ENCODE results near the gene CCDC88C.

CCDC88C gene

GRCh38 chr14:91377700-91378652, 39.6 kb downstream of the CCDC88C start:
- DNase-seq, result peak; percentile 13

- no peak for DNase-seq
Measured at GRCh38 chr14:91376547-91377477, 40.8 kb downstream of the CCDC88C start.

- no peak for DNase-seq
Measured at GRCh38 chr14:91375720-91376452, 41.7 kb downstream of the CCDC88C start.

DNA sequence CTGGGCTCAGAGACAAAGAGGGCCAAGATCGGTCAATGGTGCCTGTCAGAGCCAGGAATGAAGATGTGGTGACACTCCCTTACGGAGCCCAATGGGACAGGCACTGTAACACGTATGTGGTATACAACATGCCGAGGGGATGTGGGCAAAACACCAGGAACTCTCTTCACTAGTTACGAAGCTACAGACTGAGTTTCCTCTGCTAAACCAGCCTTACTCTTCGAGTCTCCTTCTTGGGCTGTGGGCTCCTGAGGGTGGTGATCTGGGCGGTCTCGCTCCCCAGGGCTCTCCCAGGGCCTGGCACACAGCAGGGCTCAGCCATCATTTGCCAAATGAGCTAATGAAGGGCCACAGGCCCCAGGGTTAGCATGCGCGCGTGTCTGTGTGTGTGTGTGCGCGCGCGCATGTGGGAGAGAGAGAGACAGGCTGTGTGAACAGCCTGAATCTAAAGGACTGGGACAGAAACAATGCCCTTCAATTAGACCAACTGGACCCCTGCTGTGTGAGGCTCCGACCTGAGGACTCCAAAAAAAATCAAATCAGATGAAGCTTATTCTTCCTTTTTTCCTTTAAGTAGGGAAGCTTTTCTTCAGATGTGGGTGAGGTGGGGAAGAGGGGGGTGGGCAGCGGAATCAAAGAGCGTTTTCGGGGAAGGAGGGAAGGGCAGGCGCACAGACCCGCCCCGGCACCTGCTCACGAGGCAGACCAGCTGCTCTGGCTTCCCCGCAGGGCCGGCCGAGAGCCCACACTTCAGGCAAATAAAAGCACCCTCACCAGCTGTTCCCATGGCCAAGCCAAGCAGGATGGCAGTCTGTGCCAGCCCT, 42.5 kb downstream of the CCDC88C start:
- no peak for DNase-seq

GRCh38 chr14:91374287-91374878, 43.2 kb downstream of the CCDC88C start:
- no peak for DNase-seq

DNA sequence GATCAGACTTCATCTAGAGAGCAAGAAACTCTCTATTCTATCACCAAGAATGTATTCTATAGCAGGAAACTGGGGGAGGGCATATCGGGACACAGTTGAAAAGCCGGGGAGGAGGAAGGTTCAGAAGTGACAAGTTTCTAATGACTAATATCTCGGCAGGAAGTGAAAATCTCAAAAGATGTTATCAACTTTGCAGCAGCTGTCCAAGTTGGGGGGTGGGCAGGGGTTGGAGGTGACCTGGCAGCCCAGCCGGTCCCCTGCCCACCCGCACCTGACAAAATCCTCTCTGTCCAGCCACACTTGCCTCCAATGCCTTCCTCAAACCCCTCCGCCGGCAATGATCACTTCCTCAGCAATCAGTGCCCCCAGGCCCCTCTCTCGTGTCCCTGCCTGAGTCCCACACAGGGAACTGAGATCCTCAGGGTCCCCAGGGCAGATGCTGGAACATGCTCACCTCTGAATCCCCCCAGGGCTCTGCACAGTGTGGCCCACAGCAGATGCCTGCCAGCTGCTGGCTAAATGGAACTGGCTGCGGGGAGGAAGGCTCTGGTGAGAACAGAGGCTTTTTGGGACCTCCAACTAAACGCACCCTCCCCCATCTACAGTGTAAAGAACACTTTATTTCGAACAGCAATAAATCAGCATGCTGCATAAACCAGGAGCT, 43.9 kb downstream of the CCDC88C start:
- DNase-seq, result peak; percentile 18

DNA sequence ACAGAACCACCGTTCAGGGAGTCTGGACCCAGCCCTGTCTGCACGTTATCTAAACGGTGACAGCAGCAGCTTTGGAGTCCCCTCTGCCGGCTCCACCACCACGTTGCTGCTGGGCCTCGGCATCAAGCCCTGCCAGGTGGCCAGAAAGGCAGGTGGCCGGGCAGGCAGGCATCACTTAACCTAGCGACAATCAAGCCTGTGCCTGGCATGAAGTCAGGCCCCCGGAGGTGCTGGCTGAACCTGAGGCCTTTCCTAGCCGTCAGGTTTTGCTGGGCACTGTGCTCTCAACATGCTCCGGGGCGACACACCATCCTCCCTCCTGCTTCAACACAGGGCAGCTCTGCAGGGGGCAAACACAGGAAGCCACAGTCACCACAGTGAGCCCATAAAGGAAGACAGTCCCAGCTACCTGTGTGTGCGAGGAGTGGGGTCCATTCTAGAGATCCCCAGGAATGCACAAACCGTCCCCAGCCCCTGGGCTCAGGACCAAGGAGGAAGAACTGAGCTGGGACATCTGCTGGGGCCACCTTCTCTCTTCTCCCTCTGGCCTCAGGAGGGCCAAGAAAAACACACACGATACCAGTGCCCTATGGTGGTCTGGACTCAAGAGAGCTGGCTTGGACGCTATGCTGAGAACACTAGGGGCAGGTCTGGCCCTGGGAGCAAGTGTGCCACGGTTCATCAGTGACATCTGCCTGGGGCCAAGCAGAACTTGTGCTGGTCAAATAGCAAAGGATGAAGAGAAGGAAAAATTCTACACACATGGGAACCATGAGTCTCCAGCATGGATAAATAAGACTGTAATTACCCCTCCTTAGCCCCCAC, 44.7 kb downstream of the CCDC88C start:
- DNase-seq, result no peak

- no peak for DNase-seq
Measured at GRCh38 chr14:91371990-91372375, 45.6 kb downstream of the CCDC88C start.

GRCh38 chr14:91371011-91371989, 46.3 kb downstream of the CCDC88C start:
- DNase-seq, result no peak

- DNase-seq, result no peak
Measured at GRCh38 chr14:91369628-91370445, 47.8 kb downstream of the CCDC88C start.

DNA sequence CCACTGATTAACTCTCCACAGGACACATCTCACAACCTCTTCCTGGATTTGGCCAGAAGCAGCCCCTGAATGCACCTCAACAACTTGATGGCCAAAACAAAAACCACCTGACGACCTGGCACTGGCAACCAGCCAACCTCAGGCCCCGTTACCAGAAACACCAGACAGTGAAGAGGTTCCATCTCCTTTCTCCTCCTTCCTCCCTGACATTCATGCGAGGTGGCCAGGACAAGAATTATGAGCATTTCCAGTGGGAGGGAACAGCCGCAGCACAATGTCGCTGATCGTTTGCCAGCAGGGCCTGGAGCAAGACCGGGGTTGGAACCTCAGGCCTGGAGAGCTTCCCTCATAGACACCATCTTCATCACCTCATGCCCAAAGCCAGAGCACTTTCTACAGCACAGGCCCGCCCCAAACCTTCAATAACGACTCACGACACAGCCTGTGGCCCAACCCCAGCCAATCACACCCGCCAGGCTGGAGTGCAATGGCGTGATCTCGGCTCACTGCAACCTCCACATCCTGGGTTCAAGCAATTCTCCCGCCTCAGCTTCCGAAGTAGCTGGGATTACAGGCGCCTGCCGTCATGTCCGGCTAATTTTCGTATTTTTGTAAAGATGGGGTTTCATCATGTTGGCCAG, 48.7 kb downstream of the CCDC88C start:
- DNase-seq, result no peak

- peak; percentile 43 for DNase-seq
Measured at GRCh38 chr14:91367173-91368171, 50.1 kb downstream of the CCDC88C start.

DNA sequence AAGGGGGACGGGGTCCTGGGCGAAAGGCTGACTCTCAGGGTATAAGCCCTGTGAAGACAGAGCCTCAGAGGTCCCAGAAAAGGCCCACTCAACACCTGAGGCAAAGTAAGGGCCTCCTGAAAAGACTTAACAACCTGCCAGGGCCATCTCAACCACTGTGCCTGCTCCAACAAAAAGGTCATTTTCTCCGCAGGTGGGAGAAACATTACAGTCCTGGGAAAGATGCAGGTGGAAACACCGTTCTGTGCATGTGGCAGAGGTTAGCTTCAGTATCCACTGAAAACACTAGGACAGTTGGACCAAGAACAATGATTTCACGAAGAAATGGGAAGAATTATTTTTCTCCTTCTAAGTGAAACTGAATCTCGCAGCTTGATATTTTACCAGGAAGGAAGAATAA, 50.9 kb downstream of the CCDC88C start:
- no peak for DNase-seq

DNA sequence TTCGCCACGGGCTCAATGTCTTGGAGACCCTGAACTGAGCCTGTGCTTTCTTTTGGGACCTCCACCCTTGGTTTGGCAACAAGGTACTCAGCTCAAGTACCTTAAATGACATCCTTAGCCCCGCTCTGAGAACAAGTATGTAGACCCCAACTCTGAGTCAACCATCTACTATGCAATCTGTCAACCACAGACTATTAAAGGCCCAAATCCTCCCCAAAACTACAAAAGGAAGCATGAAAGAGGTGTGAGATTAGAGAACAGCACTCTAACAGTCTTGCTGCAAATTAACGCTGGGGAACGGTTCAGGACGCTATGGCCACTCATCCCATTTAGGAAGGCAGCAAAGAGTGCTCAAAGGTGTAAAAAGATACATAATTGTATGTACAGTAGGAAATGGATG, 52.1 kb downstream of the CCDC88C start:
- DNase-seq, result no peak

- no peak for DNase-seq
Measured at GRCh38 chr14:91364524-91365270, 52.9 kb downstream of the CCDC88C start.
